HFF-Myc (cell line): ENCODE measurements around the gene FAM3A.
A peak's percentile ranks its signal among the peaks of the same experiment; 100 is the strongest.

ENCODE experiments used
- DNase-seq: peaks from one replicate; pipeline ENCODE4 v3.0.0-alpha.2; 2011; ENCODE audit warnings: low read depth; ENCODE audit errors: extremely low read depth
- H3K4me3 ChIP-seq: replicated peaks from 2 replicates; pipeline ENCODE4 v1.5.1; 2011; ENCODE audit warnings: low read depth, mild to moderate bottlenecking, control low read depth, low read length
- TF ChIP-seq, protein P1 (sequence below): IDR thresholded peaks from 2 replicates; pipeline ENCODE4 v1.5.1; 2012; ENCODE audit warnings: mild to moderate bottlenecking, low read depth, low read length, control low read depth; ENCODE audit errors: missing control alignments

Gene FAM3A

DNA sequence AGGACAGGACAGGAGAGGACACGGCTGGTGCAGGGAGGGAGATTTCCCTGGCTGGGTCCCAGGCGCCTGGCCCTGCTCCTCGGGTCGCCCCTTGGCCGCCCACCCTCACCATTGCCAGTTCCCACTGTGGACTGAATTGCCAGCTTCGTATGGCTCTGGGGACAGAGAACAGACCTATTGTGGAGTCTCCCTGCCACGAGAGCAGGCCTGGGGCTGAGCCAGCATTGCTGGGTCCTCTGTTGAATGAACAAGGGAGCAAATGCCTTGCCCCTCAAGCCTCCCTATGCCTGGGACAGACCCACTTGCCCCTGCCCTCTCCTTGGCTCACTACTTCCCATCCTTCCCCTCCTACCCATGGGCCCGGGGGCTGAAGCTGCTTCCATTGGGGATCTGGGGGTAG is 53.6 kb downstream of the FAM3A start:
- TF ChIP-seq, protein P1, sequence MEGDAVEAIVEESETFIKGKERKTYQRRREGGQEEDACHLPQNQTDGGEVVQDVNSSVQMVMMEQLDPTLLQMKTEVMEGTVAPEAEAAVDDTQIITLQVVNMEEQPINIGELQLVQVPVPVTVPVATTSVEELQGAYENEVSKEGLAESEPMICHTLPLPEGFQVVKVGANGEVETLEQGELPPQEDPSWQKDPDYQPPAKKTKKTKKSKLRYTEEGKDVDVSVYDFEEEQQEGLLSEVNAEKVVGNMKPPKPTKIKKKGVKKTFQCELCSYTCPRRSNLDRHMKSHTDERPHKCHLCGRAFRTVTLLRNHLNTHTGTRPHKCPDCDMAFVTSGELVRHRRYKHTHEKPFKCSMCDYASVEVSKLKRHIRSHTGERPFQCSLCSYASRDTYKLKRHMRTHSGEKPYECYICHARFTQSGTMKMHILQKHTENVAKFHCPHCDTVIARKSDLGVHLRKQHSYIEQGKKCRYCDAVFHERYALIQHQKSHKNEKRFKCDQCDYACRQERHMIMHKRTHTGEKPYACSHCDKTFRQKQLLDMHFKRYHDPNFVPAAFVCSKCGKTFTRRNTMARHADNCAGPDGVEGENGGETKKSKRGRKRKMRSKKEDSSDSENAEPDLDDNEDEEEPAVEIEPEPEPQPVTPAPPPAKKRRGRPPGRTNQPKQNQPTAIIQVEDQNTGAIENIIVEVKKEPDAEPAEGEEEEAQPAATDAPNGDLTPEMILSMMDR: no peak
- no peak for DNase-seq
- no peak overlapping the region for H3K4me3 ChIP-seq

DNA sequence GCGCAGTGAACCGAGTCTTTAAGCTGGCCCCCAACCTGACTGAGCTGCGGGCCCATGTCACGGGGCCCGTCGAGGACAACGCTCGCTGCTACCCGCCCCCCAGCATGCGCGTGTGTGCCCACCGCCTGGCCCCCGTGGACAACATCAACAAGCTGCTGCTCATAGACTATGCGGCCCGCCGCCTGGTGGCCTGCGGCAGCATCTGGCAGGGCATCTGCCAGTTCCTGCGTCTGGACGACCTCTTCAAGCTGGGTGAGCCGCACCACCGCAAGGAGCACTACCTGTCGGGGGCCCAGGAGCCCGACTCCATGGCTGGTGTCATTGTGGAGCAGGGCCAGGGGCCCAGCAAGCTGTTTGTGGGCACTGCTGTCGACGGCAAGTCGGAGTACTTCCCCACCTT is 55.7 kb downstream of the FAM3A start:
- DNase-seq: no peak
- TF ChIP-seq, protein P1: peak; percentile 24
- H3K4me3 ChIP-seq: peak overlapping the region; percentile 55

DNA sequence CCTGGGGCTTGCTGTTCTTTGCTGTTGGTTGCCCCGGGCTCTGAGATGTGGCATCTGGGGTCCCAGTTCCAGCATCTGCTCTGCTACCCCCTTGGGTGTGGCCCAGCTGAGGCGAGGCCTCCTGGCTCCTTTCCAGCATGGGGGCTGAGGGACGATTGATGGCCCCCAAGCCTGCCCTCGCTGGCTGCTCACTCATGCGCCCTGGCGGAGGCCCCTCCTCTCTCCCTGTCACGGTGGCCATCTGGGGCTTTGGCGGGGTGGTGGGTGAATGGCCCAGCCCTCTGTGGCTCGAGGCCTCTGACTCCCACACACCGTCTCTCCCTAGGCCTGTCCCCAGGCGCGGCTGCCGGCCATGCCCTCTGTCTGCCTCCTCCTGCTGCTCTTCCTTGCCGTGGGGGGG is 56.2 kb downstream of the FAM3A start:
- no peak for DNase-seq
- TF ChIP-seq, protein P1: no peak
- peak overlapping the region; percentile 55 for H3K4me3 ChIP-seq

DNA sequence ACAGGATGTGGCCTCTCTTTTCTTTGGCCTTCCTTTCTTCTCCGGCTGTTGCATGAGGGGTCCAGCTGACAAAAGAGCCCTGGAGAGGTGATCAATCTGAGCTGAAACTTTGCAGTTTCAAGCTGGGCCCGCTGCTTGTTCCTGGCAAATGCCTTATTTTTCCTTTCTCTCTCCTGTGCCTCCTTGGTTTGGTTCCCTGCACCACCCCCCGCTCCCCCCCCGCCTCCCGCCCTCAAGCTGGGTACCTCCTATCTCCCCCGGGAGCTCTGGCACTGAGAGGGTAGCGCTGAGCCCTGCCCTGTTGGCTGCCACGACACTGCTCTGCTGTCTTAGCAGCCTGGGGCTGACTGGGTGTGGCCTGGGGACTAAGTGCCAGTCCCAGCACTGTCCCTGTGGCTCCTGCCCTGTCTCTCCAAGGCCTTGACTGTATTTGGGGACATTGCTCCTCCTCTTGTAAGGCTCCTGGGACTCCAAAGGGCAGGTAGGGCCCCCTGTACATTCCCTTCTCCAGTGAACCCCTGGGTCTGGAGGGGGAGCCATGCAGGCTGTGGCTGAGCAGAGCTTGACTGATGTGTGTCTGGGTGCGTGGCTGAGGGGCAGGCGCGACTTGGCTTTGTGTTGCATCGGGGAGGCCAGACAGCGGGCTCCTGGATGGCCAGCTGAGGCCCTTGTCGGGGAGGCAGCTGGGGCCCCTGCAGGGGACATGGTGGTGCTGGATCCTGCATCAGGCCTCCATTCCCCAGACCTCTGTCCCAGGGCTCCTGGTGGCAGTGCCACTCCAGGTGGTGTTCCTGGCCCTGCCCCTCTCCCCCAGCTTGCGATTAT is 56.9 kb downstream of the FAM3A start:
- peak overlapping the region; percentile 55 for H3K4me3 ChIP-seq
- DNase-seq: no peak
- TF ChIP-seq, protein P1: no peak

DNA sequence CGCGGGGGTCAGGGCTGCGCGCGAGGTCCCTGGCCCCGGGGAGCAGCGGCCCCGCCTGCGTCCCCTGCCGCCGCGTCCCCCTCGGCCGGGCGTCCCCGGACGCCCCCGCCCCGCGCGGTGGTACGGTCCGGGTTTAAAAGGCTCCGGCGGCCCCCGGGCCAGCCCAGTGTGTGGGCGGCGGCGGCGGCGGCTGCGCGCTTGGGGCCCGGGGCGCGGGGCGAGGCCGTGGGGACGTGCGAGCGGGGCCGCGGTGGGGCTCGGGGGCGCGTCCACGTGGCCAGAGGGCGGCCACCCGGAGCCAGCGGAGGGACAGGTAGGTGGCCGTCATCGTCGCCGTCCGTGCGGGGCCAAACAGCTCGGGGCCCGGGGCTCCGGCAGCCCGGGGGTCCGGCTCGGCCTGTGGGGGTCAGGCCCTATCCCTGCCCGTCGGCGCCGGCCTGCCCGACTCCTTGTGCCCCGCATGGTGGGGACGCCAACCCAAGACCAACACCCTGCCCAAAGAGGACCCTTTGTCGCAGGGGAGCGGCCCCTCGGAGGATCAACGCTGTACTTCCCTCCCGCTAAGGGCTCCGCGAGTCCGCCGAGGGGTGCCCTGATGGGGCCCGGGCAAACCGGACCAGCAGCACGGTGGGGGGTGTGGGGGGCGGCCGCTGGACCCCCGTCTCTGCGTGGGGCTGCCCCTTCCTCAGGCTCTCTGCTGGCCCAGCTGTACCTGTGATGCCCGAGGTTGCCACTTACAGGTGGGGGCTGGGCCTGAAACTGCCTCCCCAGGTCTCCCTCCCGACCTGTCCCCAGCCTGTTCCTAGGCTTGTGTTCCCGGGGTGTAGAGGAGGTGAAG is 57.7 kb downstream of the FAM3A start, which contains the start of gene PLXNA3:
Gene PLXNA3, plus strand, starts transcription at position 166 of the 838 bp plus-strand sequence. CDS start 1,903 bp downstream, outside the sequence.
- TF ChIP-seq, protein P1: no peak
- peak within 1 kb of the TSS; percentile 55 for H3K4me3 ChIP-seq
- no peak for DNase-seq

DNA sequence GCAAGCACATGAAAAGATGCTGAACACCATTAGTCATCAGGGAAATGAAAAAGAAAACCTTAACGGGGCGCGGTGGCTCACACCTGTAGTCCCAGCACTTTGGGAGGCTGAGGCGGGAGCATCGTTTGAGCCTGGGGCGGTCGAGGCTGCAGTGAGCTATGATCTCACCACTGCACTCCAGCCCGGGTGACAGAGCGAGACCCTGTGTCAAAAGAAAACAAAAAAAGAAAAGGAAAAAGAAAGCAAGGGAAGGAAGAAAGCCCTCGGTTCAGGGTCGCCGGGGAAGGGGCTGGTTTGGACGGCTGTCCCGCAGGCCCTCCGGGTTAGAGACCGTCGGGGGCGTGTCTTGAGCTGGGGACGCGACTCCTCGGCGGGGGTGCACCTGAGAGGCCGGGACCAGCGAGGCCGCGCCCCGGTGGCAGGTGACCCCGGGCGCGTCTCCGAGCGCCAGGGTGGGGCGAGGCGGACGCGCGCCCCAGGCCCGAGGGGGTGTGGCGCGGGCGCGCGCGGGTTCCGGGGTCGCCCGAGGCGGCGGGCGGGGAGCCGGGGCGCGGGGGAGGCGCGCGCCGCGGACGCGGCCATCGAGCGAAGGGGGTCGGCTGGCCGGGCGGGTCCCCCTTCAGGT is 58.4 kb downstream of the FAM3A start:
- TF ChIP-seq, protein P1: no peak
- no peak for DNase-seq
- H3K4me3 ChIP-seq: peak overlapping the region; percentile 36
